Measurements from ENCODE around the gene OSGIN1. TPM values are rescaled to one million over a fixed set of nuclear protein-coding genes. Genes with fewer than 3 reads are reported as not detected.

The OSGIN1 gene
- total RNA-seq, 1 experiment from 2014 or later: 9.8 TPM

DNA sequence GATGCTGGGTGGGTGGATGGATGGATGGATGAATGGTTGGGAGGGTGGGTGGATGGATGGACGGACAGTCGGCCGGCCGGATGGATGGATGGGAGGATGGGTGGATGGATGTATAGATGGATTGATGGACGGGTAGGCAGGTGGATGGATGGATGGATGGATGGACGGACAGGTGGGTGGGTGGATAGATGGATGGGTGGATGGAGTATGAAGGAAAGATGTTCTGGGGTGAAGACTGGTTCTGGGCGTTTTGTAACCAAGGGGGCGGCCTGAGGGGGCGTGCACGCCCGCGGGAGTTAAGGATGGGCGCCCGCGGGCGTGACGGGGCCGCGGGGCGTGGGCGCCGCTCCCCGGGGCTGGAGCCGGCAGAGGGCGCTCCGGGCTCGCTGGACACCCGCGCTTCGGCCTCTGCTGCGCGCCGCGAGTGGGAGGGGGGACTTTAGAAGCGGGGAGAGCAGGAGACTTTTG is 14.8 kb downstream of the OSGIN1 start, which contains the start of gene NECAB2:
TSS of gene NECAB2 (plus strand) at position 407 of the 468 bp plus-strand sequence. CDS start 405 bp downstream, outside the sequence.
- ChIA-PET POLR2A (ENCODE audit: unreplicated experiment) (no interaction called here), CTCF (no interaction called here)
- peak; percentile 72 for ATAC-seq
- intact Hi-C loops (cut with micrococcal nuclease): loop anchor here (1.0 kb wide), 1 partner anchor 76 kb away; no protein-coding TSS in a partner anchor
- no TSS peak for BruUV-seq (replicated peaks)
- Histone ChIP-seq H3K9me2 (replicated peaks; ENCODE audit: low read length) (no peaks in the 10 kb centered on the region), H3K79me2 (ENCODE audit: low read length) (no peaks in the 10 kb centered on the region), H3K4me1 (ENCODE audit: insufficient read depth, low read length) (no peaks in the 10 kb centered on the region), H2AFZ (ENCODE audit: low read length) (no peak within 1 kb of the TSS), H4K20me1 (ENCODE audit: low read length) (no peaks in the 10 kb centered on the region), H3K36me3 (ENCODE audit: low read depth, low read length) (no peaks in the 10 kb centered on the region), H3K4me3 (ENCODE audit: low read length) (no peak within 1 kb of the TSS), H3K9me3 (ENCODE audit: low read length) (no peaks in the 10 kb centered on the region), H3K27ac (ENCODE audit: low read length) (no peak within 1 kb of the TSS), H3K27me3 (ENCODE audit: low read length) (no peaks in the 10 kb centered on the region), H3K4me2 (ENCODE audit: low read length) (peak within 1 kb of the TSS; percentile 56; the same call in 1 of the 2 replicates), H3K9ac (ENCODE audit: low read length) (no peak within 1 kb of the TSS), H3F3A (ENCODE audit: low read length, unreplicated experiment) (no peaks in the 10 kb centered on the region)
- DNase-seq: peak; percentile 38
- TF ChIP-seq EZH2phosphoT487 (IDR thresholded peaks at IDR 0.05; ENCODE audit: borderline replicate concordance, low read length): no peak
- TF ChIP-seq, protein P1, sequence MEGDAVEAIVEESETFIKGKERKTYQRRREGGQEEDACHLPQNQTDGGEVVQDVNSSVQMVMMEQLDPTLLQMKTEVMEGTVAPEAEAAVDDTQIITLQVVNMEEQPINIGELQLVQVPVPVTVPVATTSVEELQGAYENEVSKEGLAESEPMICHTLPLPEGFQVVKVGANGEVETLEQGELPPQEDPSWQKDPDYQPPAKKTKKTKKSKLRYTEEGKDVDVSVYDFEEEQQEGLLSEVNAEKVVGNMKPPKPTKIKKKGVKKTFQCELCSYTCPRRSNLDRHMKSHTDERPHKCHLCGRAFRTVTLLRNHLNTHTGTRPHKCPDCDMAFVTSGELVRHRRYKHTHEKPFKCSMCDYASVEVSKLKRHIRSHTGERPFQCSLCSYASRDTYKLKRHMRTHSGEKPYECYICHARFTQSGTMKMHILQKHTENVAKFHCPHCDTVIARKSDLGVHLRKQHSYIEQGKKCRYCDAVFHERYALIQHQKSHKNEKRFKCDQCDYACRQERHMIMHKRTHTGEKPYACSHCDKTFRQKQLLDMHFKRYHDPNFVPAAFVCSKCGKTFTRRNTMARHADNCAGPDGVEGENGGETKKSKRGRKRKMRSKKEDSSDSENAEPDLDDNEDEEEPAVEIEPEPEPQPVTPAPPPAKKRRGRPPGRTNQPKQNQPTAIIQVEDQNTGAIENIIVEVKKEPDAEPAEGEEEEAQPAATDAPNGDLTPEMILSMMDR (conservative IDR thresholded peaks at IDR 0.05; ENCODE audit: low read depth, low read length): peak; percentile 62

DNA sequence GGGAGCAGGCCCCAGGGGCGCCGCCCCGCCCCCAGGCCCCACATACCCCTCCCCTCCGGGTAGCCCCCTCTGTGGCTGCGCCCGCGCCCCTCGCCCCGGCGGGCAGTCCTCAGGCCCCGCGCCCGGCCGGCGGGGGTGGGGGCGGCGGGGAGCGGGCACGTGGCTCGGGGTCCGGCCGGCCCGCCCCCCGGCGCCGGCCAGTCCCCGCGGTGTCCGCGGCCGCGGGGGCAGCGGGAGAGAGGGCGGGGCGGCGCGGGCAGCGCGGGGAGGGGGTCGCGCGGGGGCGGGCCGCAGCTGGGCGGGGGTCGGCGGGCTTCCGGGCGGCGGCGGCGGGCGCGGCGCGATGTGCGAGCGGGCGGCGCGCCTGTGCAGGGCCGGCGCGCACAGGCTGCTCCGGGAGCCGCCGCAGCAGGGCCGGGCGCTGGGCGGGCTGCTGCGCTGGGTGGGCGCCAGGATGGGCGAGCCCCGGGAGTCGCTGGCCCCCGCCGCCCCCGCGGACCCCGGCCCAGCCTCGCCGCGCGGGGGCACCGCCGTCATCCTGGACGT is 15.3 kb downstream of the OSGIN1 start:
- H3K36me3 ChIP-seq (ENCODE audit: low read depth, low read length): no peaks in the 10 kb centered on the region
- H3K4me2 ChIP-seq (ENCODE audit: low read length): peak overlapping the region; percentile 56; the same call in 1 of the 2 replicates
- intact Hi-C loops (cut with micrococcal nuclease): loop anchor here (1.0 kb wide), 1 partner anchor 76 kb away; no protein-coding TSS in a partner anchor
- H3K79me2 ChIP-seq (ENCODE audit: low read length): no peaks in the 10 kb centered on the region
- ATAC-seq (peak; percentile 25), DNase-seq (no peak)
- no peaks in the 10 kb centered on the region for H3K9me2 ChIP-seq (replicated peaks; ENCODE audit: low read length)
- no peaks in the 10 kb centered on the region for H3K27me3 ChIP-seq (ENCODE audit: low read length)
- CTCF ChIA-PET: no interaction called here
- TF ChIP-seq EZH2 (IDR thresholded peaks at IDR 0.05; ENCODE audit: low read length, unreplicated experiment): no peak
- no peak for TF ChIP-seq EZH2phosphoT487 (IDR thresholded peaks at IDR 0.05; ENCODE audit: borderline replicate concordance, low read length)
- TF ChIP-seq, protein P1 (conservative IDR thresholded peaks at IDR 0.05; ENCODE audit: low read depth, low read length): no peak
- no peak overlapping the region for H2AFZ ChIP-seq (ENCODE audit: low read length)
- H3F3A ChIP-seq (ENCODE audit: low read length, unreplicated experiment): no peaks in the 10 kb centered on the region
- BruUV-seq (replicated peaks): no TSS peak
- no peaks in the 10 kb centered on the region for H4K20me1 ChIP-seq (ENCODE audit: low read length)
- no peak overlapping the region for H3K4me3 ChIP-seq (ENCODE audit: low read length)
- POLR2A ChIA-PET (ENCODE audit: unreplicated experiment): no interaction called here
- H3K27ac ChIP-seq (ENCODE audit: low read length): no peak overlapping the region
- H3K9me3 ChIP-seq (ENCODE audit: low read length): no peaks in the 10 kb centered on the region
- H3K4me1 ChIP-seq (ENCODE audit: insufficient read depth, low read length): no peaks in the 10 kb centered on the region
- H3K9ac ChIP-seq (ENCODE audit: low read length): no peak overlapping the region

- DNase-seq (no peak), ATAC-seq (no peak)
- Histone ChIP-seq H3K9me3 (ENCODE audit: low read length) (no peaks in the 10 kb centered on the region), H3K27me3 (ENCODE audit: low read length) (no peaks in the 10 kb centered on the region), H4K20me1 (ENCODE audit: low read length) (no peaks in the 10 kb centered on the region), H3K4me1 (ENCODE audit: insufficient read depth, low read length) (no peaks in the 10 kb centered on the region), H2AFZ (ENCODE audit: low read length) (no peak overlapping the region), H3K9ac (ENCODE audit: low read length) (no peak overlapping the region), H3K4me3 (ENCODE audit: low read length) (no peak overlapping the region), H3F3A (ENCODE audit: low read length, unreplicated experiment) (no peaks in the 10 kb centered on the region), H3K79me2 (ENCODE audit: low read length) (no peaks in the 10 kb centered on the region), H3K4me2 (ENCODE audit: low read length) (no peak overlapping the region), H3K27ac (ENCODE audit: low read length) (no peak overlapping the region), H3K9me2 (replicated peaks; ENCODE audit: low read length) (no peaks in the 10 kb centered on the region), H3K36me3 (ENCODE audit: low read depth, low read length) (no peaks in the 10 kb centered on the region)
- no TSS peak for BruUV-seq (replicated peaks)
- intact Hi-C loops (cut with micrococcal nuclease): loop anchor here (1.0 kb wide), 1 partner anchor 75 kb away; no protein-coding TSS in a partner anchor
- TF ChIP-seq EZH2phosphoT487 (IDR thresholded peaks at IDR 0.05; ENCODE audit: borderline replicate concordance, low read length) (no peak), EZH2 (IDR thresholded peaks at IDR 0.05; ENCODE audit: low read length, unreplicated experiment) (no peak)
- TF ChIP-seq, protein P1 (conservative IDR thresholded peaks at IDR 0.05; ENCODE audit: low read depth, low read length): no peak
- POLR2A ChIA-PET (ENCODE audit: unreplicated experiment): no interaction called here
- CTCF ChIA-PET: no interaction called here
Measured at GRCh38 chr16:83968891-83969649, 16.0 kb downstream of the OSGIN1 start.
